SK-N-SH treated with all-trans-retinoic acid at 6 μM for 48 hours (cell line): ENCODE results near the gene EDN1.

Experiments
- ARNTL ChIP-seq: fragments of 450-650 bp; formaldehyde crosslinking; IDR thresholded peaks from 2 replicates; pipeline ENCODE4 v1.5.0; 2020; ENCODE audit warnings: low read depth, mild to moderate bottlenecking, moderate library complexity, borderline replicate concordance
- CREB5 ChIP-seq: fragments of 250-450 bp; sonication (Bioruptor Pico); IDR thresholded peaks from 2 replicates; pipeline ENCODE4 v1.5.1; 2020; ENCODE audit warnings: low read depth, mild to moderate bottlenecking, moderate library complexity
- POU6F1 ChIP-seq: fragments of 250-450 bp; sonication (Bioruptor Pico); IDR thresholded peaks from 2 replicates; pipeline ENCODE4 v1.8.0; 2021; ENCODE audit warnings: low read depth, mild to moderate bottlenecking, moderate library complexity, borderline replicate concordance
- RARB ChIP-seq: fragments of 250-450 bp; sonication (Bioruptor Pico); IDR thresholded peaks from 2 replicates; pipeline ENCODE4 v1.8.0; 2021; ENCODE audit warnings: mild to moderate bottlenecking, moderate library complexity
- TCF4 ChIP-seq: fragments of 250-450 bp; sonication (Bioruptor Pico); IDR thresholded peaks from 2 replicates; pipeline ENCODE4 v1.8.0; 2021; ENCODE audit warnings: mild to moderate bottlenecking, moderate library complexity, borderline replicate concordance
- TOX ChIP-seq: fragments of 250-450 bp; sonication (Bioruptor Pico); IDR thresholded peaks from 2 replicates; pipeline ENCODE4 v1.8.0; 2021; ENCODE audit warnings: mild to moderate bottlenecking, moderate library complexity, borderline replicate concordance
- ZFP30 ChIP-seq: fragments of 450-650 bp; formaldehyde crosslinking; IDR thresholded peaks from 2 replicates; pipeline ENCODE4 v1.5.0; 2022; ENCODE audit warnings: mild to moderate bottlenecking, moderate library complexity
- ZNF70 ChIP-seq: fragments of 450-650 bp; formaldehyde crosslinking; IDR thresholded peaks from 2 replicates; pipeline ENCODE4 v1.5.0; 2020; ENCODE audit warnings: mild to moderate bottlenecking, moderate library complexity

GRCh38 chr6:12269110-12269509, 21.1 kb upstream of the EDN1 start:
- no peak for TF ChIP-seq RARB (CRISPR knock-in tag)
- TF ChIP-seq ARNTL (CRISPR knock-in tag) = no peak
- TF ChIP-seq TOX (CRISPR knock-in tag) = no peak
- TF ChIP-seq CREB5 = no peak
- TF ChIP-seq ZNF70 (CRISPR knock-in tag) = no peak
- no peak for TF ChIP-seq ZFP30
- TF ChIP-seq POU6F1 (CRISPR knock-in tag) = no peak
- TF ChIP-seq TCF4 (CRISPR knock-in tag) = no peak
